OCI-LY7 (cell line): ENCODE results near the gene CYP4F2. TPM values are rescaled to one million over a fixed set of nuclear protein-coding genes. Genes with fewer than 3 reads are reported as not detected.

Experiments
- BruUV-seq: library from RNA; stranded (reverse); fragments of 400-500 nt; replicated peaks from 2 replicates; lab custom pipeline; 2021; lab: Mats Ljungman, UMichigan
- CTCF ChIA-PET: fragments of 300-600 bp; sonication (Branson Sonifier 250); formaldehyde crosslinking; loops from one replicate; lab custom pipeline; 2022; ENCODE audit warnings: antibody characterized with exemption; ENCODE audit not compliant: unreplicated experiment; lab: Charles Lee
- POLR2A ChIA-PET: fragments of 300-600 bp; sonication (Branson Sonifier 250); formaldehyde crosslinking; loops from one replicate; lab custom pipeline; 2022; ENCODE audit warnings: antibody characterized with exemption; lab: Charles Lee
- DNase-seq: peaks from one replicate; pipeline ENCODE4 v3.0.0-alpha.2; 2015; ENCODE audit warnings: low spot score
- H2AFZ ChIP-seq: fragments of 200-600 bp; sonication (generic), shearing (Covaris generic); 2 replicates; pipeline ENCODE4 v1.6.1; 2014; ENCODE audit warnings: mild to moderate bottlenecking, antibody characterized with exemption, low read length, moderate library complexity
- H3K27ac ChIP-seq: fragments of 200-600 bp; sonication (generic); 2 replicates; pipeline ENCODE4 v1.5.1; 2014; ENCODE audit warnings: mixed run types, low read depth, mild to moderate bottlenecking, moderate library complexity, low read length, inconsistent platforms; ENCODE audit not compliant: poor library complexity, severe bottlenecking
- H3K36me3 ChIP-seq: fragments of 200-600 bp; sonication (generic); 2 replicates; pipeline ENCODE4 v1.6.1; 2014; ENCODE audit warnings: mild to moderate bottlenecking, antibody characterized with exemption, low read length, moderate library complexity, mixed read lengths; ENCODE audit not compliant: insufficient read depth
- H3K4me1 ChIP-seq: fragments of 200-600 bp; sonication (generic); 2 replicates; pipeline ENCODE4 v1.5.1; 2014; ENCODE audit warnings: mild to moderate bottlenecking, low read length; ENCODE audit not compliant: insufficient read depth, poor library complexity, severe bottlenecking
- H3K4me2 ChIP-seq: fragments of 200-600 bp; sonication (generic); 2 replicates; pipeline ENCODE4 v1.6.1; 2014; ENCODE audit warnings: mild to moderate bottlenecking, low read length
- H3K4me3 ChIP-seq: fragments of 200-600 bp; sonication (generic); 2 replicates; pipeline ENCODE4 v1.5.1; 2014; ENCODE audit warnings: mild to moderate bottlenecking, low read depth, low read length; ENCODE audit not compliant: poor library complexity, severe bottlenecking
- H3K79me2 ChIP-seq: fragments of 200-600 bp; sonication (generic); 2 replicates; pipeline ENCODE4 v1.6.1; 2016; ENCODE audit warnings: low read depth, mild to moderate bottlenecking, low read length, moderate library complexity, mixed read lengths; ENCODE audit not compliant: insufficient read depth
- H3K9me2 ChIP-seq: fragments of 200-600 bp; sonication (generic); 2 replicates; pipeline ENCODE4 v1.6.1; 2016; ENCODE audit warnings: mild to moderate bottlenecking, low read length, mixed read lengths; ENCODE audit not compliant: insufficient read depth
- H3K9me3 ChIP-seq: fragments of 200-600 bp; sonication (generic); 2 replicates; pipeline ENCODE4 v1.6.1; 2014; ENCODE audit warnings: mild to moderate bottlenecking, mixed run types, low read length, mixed read lengths
- H4K20me1 ChIP-seq: fragments of 200-600 bp; sonication (generic); 2 replicates; pipeline ENCODE4 v1.6.1; 2014; ENCODE audit warnings: mild to moderate bottlenecking, antibody characterized with exemption, low read length, moderate library complexity, mixed read lengths; ENCODE audit not compliant: insufficient read depth
- CTCF ChIP-seq: fragments of 200-600 bp; sonication (generic); conservative IDR thresholded peaks from 2 replicates; pipeline ENCODE4 v1.5.1; 2014; ENCODE audit warnings: mild to moderate bottlenecking, antibody characterized with exemption, low read length, moderate library complexity, mixed read lengths
- EZH2phosphoT487 ChIP-seq: fragments of 200-600 bp; sonication (generic); IDR thresholded peaks from 2 replicates; pipeline ENCODE4 v1.6.1; 2018; ENCODE audit warnings: low read depth, borderline replicate concordance, mild to moderate bottlenecking, mixed run types, antibody characterized with exemption, low read length, moderate library complexity, mixed read lengths
- intact Hi-C: fragments of 100-400 bp; cut with micrococcal nuclease; formaldehyde crosslinking; loops from one replicate; pipeline ENCODE4 v1.10.0; 2022; ENCODE audit not compliant: unreplicated experiment
- total RNA-seq, 2 experiments: library from RNA; depleted of rRNA in 1 of 2; stranded (reverse); fragments of >200 nt in 1 of 2; shearing (Covaris generic) in 1 of 2; gene quantifications; 2 replicates each; pipeline ENCODE4 v1.2.3, GENCODE V29; 2014 to 2022

The CYP4F2 gene
- total RNA-seq, 2 experiments from 2014 or later: not detected

GRCh38 chr19:15944401-15944800, 46.5 kb upstream of the CYP4F2 start:
- intact Hi-C loops: no loop called here
- DNase-seq: no peak
- POLR2A ChIA-PET: no interaction called here
- Histone ChIP-seq H3K4me1 (no peaks in the 10 kb centered on the region), H3K4me2 (no peak overlapping the region), H2AFZ (no peak overlapping the region), H3K9me3 (peaks cover 13% of the 10 kb centered on the region; the same call in 1 of the 2 replicates), H3K36me3 (no peaks in the 10 kb centered on the region), H3K27ac (no peak overlapping the region), H3K79me2 (no peaks in the 10 kb centered on the region), H3K9me2 (no peaks in the 10 kb centered on the region), H4K20me1 (no peaks in the 10 kb centered on the region), H3K4me3 (no peak overlapping the region)
- TF ChIP-seq CTCF: no peak
- TF ChIP-seq EZH2phosphoT487: no peak
- BruUV-seq: no TSS peak
- CTCF ChIA-PET: no interaction called here

GRCh38 chr19:15937771-15938170, 39.9 kb upstream of the CYP4F2 start:
- H3K79me2 ChIP-seq: no peaks in the 10 kb centered on the region
- BruUV-seq: no TSS peak
- no peak overlapping the region for H3K4me3 ChIP-seq
- H3K9me2 ChIP-seq: no peaks in the 10 kb centered on the region
- H3K27ac ChIP-seq: no peak overlapping the region
- H3K4me2 ChIP-seq: no peak overlapping the region
- ChIA-PET POLR2A (no interaction called here), CTCF (no interaction called here)
- H2AFZ ChIP-seq: no peak overlapping the region
- no peak for TF ChIP-seq EZH2phosphoT487
- no peak for TF ChIP-seq CTCF
- H3K4me1 ChIP-seq: no peaks in the 10 kb centered on the region
- H4K20me1 ChIP-seq: no peaks in the 10 kb centered on the region
- no peaks in the 10 kb centered on the region for H3K36me3 ChIP-seq
- intact Hi-C loops: no loop called here
- no peaks in the 10 kb centered on the region for H3K9me3 ChIP-seq
- DNase-seq: no peak

GRCh38 chr19:15936950-15937349, 39.1 kb upstream of the CYP4F2 start:
- ChIA-PET POLR2A (no interaction called here), CTCF (no interaction called here)
- intact Hi-C loops: no loop called here

More at GRCh38 chr19:15936950-15937349, 39.1 kb upstream of the CYP4F2 start:
- TF ChIP-seq CTCF (no peak), EZH2phosphoT487 (no peak)
- no peak overlapping the region for H3K4me2 ChIP-seq
- H3K4me1 ChIP-seq: no peaks in the 10 kb centered on the region
- H3K79me2 ChIP-seq: no peaks in the 10 kb centered on the region
- no peak overlapping the region for H3K4me3 ChIP-seq
- H3K27ac ChIP-seq: no peak overlapping the region
- no peak overlapping the region for H2AFZ ChIP-seq
- no TSS peak for BruUV-seq
- H3K9me3 ChIP-seq: no peaks in the 10 kb centered on the region
- H4K20me1 ChIP-seq: no peaks in the 10 kb centered on the region
- H3K9me2 ChIP-seq: no peaks in the 10 kb centered on the region
- H3K36me3 ChIP-seq: no peaks in the 10 kb centered on the region
- DNase-seq: no peak
